Stimulated activated naive CD4-positive, alpha-beta T cell treated with Interleukin-2 at 50 U/mL for 16 hours (primary cell): ENCODE results near the gene GRIK4.
"Not testable (repeated sequence)": the region's sequence is repeated elsewhere in the genome, so short reads cannot be mapped to it uniquely, and the experiment has no call there.

Experiments used
- DNase-seq: peaks from one replicate; lab custom pipeline; 2025; lab: John Stamatoyannopoulos, UW

Gene GRIK4, protein sequence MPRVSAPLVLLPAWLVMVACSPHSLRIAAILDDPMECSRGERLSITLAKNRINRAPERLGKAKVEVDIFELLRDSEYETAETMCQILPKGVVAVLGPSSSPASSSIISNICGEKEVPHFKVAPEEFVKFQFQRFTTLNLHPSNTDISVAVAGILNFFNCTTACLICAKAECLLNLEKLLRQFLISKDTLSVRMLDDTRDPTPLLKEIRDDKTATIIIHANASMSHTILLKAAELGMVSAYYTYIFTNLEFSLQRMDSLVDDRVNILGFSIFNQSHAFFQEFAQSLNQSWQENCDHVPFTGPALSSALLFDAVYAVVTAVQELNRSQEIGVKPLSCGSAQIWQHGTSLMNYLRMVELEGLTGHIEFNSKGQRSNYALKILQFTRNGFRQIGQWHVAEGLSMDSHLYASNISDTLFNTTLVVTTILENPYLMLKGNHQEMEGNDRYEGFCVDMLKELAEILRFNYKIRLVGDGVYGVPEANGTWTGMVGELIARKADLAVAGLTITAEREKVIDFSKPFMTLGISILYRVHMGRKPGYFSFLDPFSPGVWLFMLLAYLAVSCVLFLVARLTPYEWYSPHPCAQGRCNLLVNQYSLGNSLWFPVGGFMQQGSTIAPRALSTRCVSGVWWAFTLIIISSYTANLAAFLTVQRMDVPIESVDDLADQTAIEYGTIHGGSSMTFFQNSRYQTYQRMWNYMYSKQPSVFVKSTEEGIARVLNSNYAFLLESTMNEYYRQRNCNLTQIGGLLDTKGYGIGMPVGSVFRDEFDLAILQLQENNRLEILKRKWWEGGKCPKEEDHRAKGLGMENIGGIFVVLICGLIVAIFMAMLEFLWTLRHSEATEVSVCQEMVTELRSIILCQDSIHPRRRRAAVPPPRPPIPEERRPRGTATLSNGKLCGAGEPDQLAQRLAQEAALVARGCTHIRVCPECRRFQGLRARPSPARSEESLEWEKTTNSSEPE

GRCh38 chr11:120511116-120511819 lies at the start of gene GRIK4:
TSS of gene GRIK4 (plus strand) at chr11:120511748. CDS start at chr11:120660319, 148,571 bp downstream.
- peak; percentile 60 for DNase-seq

- no peak for DNase-seq
Observed at GRCh38 chr11:120462825-120463224, 48.7 kb upstream of the GRIK4 start.

- DNase-seq, result no peak
Observed at GRCh38 chr11:120465921-120466534, 45.5 kb upstream of the GRIK4 start.

DNA sequence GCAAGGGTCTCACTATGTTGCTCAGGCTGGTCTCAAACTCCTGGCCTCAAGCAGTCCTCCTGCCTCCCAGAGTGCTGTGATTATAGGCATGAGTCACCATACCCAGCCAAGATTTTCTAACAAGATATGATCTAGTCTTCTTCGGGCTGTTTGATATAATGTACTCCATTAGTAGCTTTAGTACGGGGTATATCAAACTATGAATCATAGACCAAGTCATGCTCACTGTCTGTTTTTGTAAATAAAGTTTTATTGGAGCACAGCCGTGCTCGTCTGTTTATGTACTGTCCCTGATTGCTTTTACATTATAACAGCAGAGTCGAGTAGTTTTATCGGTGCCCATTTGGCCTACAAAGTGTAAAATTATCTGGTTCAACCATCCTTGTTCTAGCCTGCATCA lies 43.9 kb upstream of the GRIK4 start:
- DNase-seq, result no peak

DNA sequence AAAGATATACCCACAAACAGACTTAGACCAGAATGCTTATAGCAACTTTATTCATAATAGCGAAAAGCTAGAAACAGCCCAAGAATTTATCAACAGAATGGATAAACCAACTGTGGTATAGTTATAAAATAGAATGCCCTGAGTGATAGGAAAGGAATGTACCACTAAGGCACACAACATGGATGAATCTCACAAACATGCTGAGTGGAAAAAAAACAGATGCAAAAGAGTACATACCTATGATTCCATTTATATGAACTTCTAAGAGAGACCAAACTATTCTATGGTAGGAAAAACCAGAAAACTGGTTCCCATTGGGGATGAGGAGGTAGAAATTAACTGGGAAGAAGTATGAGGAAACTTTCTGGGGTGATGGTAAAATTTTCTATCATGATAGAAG lies 40.4 kb upstream of the GRIK4 start:
- DNase-seq, result no peak

- no peak for DNase-seq
Observed at GRCh38 chr11:120471994-120472393, 39.6 kb upstream of the GRIK4 start.

DNA sequence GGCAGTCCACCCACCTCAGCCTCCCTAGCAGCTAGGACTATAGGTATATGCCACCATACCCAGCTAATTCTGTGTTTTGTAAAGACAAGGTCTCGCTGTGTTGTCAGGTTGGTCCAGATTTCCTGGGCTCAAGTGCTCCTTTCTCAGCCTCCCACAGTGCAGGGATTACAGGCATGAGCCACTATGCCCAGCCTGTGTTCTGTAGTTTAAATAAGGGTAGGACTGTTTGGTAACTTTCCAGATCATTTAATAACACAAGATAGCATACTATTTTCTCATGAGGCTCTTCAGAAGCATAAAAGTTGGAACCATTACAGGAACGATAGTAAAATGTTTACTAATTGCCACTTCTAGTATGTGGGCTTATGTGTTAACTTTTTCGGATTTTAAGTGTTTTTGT lies 38.0 kb upstream of the GRIK4 start:
- no peak for DNase-seq

- no peak for DNase-seq
Observed at GRCh38 chr11:120482149-120482548, 29.4 kb upstream of the GRIK4 start.

- no peak for DNase-seq
Observed at GRCh38 chr11:120484722-120485121, 26.8 kb upstream of the GRIK4 start.

DNA sequence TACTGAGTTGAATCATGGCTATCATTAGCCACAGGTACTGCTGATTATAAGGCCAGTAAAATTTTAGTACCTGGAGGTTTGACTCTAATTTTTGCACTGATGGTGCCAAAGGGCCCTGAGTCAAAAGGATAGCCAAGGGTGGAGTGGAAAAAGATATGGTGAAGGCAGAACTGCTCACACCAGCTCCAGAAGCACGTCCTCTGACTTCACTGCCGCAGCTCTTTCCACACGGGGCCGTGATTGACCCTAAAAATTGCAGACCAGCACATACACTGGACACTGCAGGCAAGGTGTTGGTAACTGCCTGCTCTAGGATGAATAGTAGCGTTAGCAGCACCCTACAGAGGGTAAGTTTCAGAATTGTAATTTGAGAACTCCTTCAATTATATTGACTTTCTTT lies 25.4 kb upstream of the GRIK4 start:
- DNase-seq, result no peak

GRCh38 chr11:120489799-120490198 lies 21.7 kb upstream of the GRIK4 start:
- DNase-seq, result no peak

DNA sequence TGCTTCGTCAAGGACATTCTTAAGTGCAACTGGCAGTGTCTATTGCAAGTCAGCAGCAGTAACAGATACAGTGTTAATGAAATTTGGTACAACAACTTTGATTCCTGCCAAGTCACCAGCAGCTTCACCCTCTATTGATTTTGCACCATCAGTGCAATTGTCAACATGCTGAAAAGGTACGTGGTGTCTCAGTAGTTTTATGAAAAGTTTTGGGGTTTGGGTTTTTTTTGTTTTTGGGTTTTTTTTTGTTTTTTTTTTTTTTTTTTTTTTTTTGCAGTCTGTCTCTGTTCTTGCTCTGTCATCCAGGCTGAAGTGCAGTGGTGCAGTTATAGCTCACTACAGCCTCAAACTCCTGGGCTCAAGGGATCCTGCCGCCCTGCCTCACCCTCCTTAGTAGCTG lies 19.1 kb upstream of the GRIK4 start:
- no peak for DNase-seq

GRCh38 chr11:120494595-120494994 lies 17.0 kb upstream of the GRIK4 start:
- DNase-seq, result no peak

DNA sequence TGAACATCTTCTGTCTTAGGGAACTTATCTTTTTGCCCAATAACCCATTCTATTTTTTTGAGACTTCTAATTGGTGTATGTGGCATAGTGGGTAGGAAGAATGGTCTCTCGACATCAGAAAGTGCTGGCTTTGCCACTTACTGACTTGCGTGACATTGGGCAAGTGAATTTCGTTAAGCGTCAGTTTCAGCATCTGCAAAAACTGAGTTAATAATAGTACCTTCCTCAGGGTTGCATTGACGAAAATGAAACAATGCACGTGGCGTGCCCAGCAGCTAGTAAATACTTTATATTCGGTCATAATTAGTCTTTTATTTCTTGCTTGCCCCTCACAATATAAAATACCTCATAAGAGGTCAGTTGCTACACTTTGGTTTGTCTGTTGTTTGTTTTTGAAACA lies 12.5 kb upstream of the GRIK4 start:
- no peak for DNase-seq

GRCh38 chr11:120499859-120500258 lies 11.7 kb upstream of the GRIK4 start:
- no peak for DNase-seq

- no peak for DNase-seq
Observed at GRCh38 chr11:120500414-120501071, 11.0 kb upstream of the GRIK4 start.

DNA sequence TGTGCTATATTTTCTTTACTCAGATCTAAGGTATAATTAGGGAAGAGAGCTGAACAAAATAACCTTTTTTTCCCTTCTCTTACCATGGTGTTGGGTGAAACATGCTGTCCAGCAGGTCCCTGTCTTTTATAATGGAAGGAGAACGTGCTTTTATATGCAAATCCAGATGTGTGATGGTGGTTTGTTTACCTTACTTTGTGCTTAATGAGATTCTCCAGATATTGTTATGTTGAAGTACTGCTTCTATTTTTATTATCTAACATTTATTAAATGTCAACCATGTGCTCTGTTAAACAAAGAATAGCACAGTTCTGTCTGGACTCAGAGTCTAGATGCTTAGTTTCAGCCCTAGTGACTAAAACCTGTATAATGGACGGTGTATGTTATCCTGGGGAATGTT lies 10.1 kb upstream of the GRIK4 start:
- no peak for DNase-seq

DNA sequence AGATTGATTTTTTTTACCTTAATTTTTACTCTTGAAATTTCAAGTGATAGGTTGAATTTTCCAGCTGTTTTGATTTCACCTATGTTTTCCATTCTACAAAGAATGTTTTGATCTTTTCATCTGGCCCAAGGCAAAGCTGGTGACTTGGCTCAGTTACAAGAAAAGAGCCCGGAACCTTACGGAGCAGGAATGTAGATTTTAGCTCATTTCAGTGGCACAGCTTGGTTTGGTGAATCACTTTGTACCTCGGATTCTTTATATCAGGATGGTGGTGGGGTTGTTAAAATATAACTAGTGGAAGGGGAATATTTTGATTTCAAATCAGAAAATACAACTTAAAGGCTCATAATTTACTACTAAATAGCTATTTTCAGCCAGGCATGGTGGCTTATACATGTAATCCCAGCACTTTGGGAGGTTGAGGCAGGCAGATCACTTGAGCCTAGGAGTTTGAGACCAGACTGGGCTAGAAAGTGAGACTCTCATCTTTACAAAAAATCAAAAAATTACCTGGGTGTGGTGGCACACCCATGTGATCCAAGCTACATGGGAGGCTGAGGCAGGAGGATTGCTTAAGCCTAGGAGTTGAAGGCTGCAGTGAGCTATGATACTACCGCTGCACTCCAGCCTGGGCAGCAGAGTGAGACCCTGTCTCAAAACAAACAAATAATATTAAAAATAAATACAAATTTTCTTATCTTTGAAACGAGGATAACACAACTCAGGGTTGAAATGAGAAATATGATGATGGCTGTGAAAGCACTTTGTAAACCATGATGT lies 9.4 kb upstream of the GRIK4 start:
- no peak for DNase-seq

DNA sequence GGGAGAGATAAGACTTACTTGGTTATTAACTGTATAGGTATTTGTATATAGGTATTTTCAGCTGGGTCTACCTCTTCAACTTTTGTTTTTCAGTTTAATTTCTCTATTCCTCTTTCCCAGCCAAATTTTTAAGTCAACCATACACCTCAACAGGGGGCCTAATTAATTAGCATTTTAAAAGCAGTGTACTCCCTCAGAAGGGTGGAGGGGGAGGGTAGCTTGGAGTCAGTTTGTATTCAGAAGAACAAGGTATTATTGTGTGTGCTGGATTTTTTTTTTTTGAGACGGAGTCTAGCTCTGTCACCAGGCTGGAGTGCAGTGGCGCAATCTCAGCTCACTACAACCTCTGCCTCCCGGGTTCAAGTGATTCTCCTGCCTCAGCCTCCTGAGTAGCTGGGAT lies 8.0 kb upstream of the GRIK4 start:
- DNase-seq, result not testable (repeated sequence)

DNA sequence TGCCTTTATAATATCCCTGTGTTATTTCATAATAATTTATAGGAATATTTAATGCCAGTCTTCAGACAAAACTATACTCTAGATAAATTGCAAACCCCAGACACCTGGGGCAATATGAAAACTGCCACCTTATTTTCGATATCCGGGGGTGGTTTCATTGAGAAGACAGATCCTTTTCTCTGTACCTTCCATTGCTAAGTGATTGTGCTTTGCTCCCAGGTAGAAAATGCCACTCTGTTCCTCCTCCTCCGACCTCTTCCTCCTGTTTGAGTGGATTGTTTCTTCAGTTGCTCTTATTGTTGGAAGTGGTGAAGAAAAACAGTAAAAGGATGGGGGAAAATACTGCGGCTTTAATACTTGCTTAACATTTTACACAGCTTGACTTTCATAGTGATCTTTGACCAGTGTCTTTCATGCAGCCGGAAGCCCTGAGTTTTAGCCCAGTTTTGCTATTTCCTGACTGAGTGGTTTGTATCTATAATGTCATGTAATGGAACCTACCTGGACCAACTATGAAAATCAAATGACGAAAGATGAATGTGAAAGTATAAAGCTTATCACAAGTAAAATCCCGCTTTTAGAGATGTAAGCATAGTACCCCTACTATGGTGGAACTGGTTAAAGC lies 5.6 kb upstream of the GRIK4 start:
- DNase-seq, result no peak
